COLO668 (cell line): ENCODE measurements around the gene THSD4.
"Not testable (repeated sequence)": the region's sequence is repeated elsewhere in the genome, so short reads cannot be mapped to it uniquely, and the experiment has no call there.

Source experiments
- DNase-seq: peaks from one replicate; lab custom pipeline; 2025; ENCODE audit not compliant: unreplicated experiment; lab: John Stamatoyannopoulos, UW

Gene THSD4

DNA sequence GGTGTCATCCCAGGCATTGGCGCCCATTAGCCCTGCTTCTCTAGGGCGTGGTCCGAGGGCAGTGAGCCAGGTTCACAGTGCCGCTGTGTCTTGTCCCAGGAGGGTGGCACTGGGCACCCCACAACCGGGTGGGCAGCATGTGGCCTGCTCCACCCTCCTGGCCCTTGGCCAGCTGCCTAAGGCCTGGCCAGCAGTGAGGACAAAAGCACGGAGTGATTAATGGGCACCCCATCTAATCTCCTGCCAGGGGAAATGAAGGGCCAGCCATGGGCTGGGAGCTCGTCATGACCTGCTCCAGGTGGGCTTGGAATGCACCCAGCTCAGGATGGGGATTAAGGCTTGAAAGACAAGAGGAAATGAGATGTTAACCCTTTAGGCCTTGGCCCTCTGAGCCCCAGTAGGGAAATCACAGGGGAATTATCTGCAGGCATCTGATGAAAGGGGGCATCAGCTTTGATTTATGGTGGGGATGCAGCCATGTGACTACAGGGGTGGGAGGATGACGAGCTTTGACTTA, 5.2 kb downstream of the THSD4 start:
- DNase-seq: no peak

DNA sequence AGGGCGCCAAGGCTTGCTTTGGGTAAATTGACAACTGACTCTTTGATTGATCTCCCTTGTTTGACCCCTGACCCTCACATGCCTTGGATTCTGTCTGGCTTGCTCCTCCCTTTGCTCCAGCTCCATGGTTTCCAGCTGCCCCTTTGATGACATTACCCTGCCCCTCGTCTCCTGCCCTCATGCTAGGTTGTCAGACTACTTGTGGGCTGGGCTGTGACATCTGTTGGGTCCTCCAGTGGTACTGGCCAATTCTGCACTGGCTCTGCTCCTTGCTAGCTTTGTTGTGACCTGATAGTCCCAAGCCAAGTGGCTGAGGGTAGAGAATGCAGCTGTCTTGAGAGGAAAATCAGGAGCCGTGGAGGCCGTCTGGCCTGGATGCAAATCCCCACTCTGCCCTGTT, 6.2 kb downstream of the THSD4 start:
- no peak for DNase-seq

DNA sequence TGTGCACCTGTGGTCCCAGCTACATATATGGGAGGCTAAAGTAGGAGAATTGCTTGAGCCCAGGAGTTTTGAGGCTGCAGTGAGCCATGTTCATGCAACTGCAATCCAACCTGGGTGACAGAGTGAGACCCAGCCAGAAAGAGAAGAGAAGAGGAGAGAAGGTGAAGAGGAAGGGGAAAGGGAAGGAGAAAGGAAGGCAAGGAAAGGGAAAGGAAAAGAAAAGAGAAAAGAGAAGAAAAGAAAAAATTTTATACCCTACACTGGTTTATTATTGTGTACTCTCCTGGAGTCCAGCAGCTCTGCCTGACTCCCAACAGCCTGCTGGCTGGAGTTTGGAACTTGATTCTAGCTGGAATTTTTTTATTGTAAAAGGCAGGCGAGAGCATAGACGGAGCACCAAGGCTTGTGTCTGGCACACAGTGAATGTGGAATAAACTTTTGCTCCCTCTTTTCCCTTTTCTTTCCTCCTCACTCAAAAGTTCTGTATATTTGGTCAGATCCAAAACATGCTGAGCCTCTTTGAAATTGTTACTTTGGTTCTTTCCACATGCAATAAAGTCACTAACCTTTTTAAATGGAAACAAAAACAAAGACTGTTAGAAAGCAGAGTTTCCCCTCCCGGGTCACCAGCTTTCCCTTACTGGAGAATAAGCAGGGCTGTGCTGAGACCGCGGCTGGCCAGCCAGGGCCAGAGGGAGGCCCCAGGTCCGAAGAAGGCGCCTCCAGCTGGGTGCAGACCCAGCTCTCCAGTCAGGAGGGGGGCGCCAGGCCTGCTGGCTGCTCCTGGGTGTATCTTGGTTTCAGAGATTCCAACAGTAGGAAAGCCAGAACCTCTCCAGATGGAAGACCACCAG, 9.9 kb downstream of the THSD4 start:
- no peak for DNase-seq

DNA sequence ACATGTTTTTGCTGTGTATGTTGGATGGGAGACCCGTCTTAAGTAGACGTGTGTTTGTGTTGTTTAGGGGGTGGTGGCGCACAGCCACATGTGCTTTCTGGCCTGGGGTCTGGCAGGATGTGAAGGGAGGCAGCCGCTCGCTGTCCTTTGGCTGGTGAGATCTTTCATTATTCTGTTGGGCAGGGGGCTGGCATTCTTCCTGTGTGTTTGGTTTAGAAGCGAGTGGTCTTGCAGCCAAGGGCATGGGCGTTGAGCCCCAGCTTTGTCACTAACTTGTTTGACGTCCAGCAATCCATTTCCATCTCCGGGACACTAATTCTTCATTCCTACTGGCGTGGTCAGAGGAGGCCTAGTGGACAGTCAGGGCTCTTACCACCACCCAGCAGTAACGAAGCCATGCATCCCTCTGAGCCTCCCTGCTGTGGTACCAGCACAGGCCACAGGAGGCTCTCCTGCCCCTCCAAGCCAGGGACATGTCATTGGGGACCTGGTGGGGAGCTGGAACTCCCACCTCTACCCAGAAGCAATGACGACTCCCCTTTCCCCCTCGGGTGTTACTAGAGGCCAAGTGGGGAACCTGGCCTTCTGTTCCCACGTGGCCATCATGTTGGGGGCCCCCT, 10.7 kb downstream of the THSD4 start:
- no peak for DNase-seq

DNA sequence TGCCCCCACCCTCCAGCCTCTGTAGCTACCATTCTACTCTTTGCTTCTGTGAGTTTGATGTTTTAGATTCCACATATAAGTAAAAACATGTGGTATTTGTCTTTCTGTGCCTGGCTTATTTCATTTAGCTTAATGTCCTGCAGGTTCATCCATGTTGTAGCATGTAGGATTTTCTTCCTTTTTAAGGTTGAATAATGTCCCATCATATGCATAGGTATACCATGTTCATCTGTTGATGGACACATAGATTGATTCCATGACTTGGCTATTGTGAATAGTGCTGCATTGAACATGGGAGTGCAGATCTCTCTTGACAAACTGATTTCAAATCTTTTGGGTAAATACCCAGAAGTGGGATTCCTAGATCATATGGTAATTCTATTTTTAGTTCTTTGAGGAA, 11.8 kb downstream of the THSD4 start:
- no peak for DNase-seq

DNA sequence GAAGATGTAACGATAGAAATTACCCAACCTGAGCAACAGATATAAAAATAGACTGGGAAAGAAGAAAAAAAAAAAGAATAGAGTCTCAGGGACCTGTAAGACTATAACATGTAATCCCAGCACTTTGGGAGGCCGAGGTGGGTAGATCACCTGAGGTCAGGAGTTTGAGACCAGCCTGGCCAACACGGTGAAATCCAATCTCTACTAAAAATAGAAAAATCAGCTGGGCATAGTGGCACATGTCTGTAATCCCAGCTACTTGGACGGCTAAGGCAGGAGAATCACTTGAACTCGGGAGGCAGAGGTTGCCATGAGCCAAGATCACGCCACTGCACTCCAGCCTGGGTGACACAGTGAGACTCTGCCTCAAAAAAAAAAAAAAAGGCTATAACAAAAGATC, 12.9 kb downstream of the THSD4 start:
- DNase-seq: not testable (repeated sequence)

DNA sequence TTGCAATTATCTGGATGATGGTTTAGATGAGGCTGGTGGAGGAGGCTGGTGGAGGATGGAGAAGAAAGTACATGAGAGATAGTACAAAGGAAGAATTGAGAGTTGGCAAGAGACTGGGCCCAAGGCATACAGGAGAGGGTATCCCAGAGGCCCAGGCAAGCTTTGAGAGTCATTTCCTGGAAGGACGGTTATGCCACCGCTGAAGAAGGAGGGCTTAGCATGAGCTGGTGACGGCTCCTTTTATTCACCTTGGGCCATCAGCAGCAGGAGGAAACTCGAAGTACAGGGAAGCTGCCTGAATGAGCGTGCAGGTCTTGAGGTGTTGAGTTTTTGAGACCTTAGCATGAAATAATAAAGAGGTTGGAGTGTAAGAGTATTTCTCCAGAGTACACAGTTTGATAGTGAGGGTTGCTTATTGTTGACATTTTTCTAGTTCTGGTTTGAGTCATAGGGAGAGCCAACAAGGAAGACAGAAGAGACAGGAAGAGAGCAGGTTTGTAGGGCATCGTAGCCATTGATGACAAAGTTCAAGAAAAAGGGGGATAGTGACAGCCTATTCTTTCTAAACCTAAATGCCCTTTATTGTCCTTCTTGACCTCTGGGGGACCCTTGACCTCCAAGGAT, 13.8 kb downstream of the THSD4 start:
- DNase-seq: no peak

DNA sequence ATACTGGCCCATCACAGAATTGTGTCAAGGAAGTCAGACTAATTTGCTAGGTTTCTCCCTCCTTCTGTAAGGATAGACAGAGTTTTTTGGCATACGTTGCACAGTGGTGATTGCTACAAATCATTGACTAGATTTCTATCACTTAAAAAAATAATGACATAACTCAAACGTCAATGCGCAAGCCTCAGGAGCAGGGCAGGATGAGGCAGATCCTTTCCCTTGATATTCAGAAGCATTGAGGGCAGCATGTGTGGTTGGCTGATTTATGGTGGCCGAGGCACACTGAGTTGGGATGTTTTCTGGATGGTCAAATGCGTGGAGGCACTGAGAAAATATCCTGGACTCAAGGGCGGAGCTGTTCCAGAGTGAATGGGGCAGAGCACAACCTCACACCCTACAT, 14.4 kb downstream of the THSD4 start:
- no peak for DNase-seq

DNA sequence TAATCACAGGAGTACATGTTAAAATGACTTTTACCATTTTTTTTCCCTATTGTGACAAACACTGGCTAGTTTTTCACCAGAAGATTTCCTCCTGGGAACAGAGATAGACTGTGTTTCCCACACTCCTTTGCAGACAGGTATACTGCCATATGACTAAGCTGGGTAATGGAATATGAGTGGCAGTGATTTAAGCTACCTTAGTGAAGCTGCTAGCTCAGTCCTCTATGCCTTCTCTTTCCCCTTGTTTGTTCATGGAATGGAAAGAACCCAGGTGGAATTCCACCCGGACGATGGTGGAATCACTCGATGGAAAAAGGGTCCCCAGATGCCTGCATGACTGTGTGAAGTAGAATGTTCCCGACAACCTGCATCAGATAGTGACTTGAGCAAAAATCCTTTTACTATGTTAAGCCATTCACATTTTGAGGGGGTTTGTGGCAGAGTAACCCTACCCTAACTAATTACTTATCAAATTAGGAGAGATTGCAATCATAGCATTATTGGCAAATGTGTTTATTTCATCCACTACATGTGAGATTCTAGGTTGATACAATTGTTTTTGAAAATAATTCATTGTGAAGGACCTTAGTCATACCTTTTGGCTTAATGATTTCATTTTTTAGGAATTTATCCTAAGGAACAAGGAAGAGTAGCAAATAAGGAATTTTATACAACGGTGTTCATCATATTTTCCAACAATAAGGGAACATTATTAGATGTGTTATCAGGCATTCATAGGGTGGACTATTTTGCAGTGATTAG, 16.5 kb downstream of the THSD4 start:
- DNase-seq: no peak

GRCh38 chr15:71133747-71134472, 18.6 kb downstream of the THSD4 start:
- DNase-seq: no peak

DNA sequence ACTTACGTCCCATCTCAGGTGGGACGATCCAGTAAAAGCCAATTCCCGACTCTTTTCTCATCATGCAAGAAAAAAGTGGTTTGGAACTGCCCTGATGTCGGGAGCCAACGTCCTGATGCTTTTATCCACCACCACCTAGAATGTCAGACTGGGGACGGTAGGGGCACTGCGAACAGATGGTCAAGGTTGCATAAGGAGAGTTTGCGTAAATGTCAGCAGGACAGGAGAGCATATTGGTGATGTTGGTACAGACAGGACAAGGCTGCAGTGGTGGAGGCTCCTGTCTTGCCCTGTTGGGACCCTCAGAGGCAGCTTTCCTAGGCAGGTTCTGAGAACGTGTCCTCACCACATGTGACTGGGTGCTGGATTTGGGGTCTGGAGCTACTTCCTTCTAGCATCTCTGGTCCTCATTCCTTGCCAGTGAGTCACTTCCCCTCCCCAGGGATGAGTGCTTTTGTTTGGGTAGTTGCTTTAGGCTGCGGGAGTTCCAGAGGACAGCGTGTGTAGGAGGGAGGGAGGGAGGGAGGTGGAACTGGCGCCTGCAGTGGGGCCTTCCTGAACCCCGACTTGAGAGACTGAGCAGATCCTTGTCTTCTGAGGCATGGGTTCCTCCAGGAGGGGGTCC, 21.0 kb downstream of the THSD4 start:
- DNase-seq: no peak

DNA sequence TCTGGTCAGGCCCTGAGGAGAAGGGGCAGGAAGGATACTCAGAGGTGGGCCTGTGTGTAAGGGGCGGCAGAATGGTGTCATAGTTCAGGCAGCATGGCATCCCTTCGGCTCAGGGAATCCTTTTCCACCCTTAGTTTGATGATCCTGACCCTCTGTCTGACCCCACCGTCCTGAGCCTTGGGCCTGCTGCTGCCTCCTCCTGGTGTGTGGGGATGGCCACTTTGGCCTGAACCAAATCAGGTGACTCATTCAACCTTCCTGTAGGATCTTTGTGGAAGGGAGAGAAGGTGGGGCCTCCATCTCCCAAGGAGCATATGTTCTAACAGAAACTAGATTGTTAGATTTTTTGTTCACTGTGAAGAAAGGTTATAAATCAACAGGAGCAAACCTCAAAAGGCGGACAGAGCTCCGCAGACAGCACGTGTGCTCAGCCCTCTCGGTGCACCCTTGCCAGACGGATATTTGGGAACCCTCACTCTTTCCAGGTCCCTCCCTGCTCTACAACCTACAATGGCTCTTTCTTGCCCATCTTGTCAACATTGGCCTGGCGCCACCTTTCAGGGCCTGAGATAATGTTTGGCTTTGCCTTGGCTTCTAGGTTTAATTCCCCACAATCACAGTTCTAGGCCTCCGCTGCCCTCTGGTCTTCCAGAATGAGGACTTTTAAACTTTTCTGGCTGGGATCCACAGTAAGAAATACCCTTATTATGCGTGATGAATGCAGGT, 21.7 kb downstream of the THSD4 start:
- DNase-seq: no peak

DNA sequence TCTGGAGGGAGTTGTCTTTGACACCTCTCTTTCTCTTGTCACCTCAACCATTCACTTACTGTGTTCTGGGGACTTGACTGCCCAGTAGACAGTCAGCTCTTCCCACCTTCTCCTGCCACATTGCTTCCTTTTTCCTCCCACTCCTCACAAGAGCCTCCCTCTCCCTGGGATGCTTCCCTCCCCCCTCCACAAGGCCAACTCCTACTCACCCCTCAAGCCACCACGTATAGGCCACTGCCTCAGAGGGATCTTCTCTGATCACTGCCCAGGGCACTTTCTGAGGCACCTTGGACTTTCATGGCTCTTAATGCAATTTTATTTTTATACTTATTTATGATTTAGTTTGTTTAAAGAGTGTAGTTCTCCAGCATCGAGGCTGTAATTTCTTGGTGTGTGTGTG, 23.2 kb downstream of the THSD4 start:
- DNase-seq: no peak

DNA sequence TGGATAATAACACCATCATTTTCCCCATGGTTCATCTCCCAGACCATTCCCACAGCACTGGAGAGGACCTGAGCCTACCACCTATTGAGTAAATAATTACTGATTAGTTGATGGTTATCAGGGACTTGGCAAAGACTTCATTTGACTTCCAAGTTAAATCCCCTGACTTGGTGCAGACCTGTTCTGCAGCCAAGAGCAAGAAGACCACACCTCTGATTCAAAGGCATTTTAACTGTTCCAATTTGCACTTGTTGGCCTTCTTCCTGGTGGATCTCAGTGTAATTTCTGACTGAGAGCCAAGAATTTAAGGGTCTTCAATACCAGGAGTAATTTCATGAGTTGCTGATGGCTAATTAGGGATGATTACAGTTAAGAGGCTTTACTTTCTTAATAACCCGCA, 24.0 kb downstream of the THSD4 start:
- DNase-seq: no peak

DNA sequence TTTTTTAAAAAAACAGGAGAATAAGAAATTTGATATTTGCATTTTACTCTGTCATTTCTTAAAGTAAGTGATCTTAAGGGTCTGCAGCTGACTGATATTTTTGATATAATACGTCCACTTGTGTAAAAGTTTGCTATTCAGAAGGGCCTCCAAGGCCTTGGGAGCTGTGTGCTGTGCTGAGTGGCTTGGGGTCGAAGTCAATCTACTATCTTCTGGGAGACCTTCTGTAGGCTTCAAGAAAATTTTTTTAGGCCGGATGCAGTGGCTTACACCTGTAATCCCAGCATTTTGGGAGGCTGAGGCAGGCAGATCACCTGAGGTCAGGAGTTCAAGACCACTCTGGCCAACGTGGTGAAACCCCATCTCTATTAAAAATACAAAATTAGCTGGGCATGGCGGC, 26.3 kb downstream of the THSD4 start:
- no peak for DNase-seq

GRCh38 chr15:71142780-71143179, 27.5 kb downstream of the THSD4 start:
- DNase-seq: no peak

DNA sequence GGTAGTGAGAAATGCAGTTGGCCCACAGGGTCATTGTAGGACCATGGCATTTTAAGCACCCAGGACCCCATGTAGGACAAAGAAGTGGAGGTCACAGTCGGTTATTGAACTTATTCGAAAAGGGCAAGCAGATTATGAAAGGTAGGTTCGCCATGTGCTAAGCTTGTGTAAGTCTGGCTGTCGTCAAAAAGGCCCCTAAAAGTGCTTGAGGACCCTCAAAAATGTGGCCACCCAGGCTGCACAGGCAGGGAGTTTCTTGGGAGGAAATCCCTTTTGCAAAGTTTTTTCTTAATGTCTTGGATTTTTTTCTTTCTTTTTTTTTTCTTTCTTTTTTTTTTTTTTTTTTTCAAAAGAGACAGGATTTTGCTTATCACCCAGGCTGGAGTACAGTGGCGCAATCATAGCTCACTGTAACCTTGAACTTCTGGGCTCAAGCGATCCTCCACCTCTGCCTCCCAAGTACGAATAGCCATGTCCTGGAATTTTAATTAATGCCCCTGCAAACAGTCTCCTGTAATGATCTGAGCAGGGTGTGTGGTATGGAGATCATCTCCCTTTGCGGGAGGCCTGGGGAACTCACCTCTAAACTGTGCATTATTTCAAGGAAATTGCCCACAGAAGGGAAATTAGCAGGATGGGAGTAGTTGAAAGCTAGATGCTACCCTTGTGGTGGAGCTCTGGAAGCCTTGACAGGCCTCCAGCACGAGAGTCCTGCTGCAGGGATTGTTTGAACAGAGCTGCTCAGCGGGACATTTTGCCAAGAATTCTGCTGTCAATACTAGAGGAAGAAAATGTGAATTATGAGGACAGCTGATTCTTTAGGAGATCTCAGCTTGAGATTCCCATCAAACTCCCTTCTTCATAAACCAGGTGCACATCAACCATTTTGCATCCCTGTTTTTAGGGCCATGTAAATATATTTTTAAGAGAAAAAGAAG, 28.4 kb downstream of the THSD4 start:
- no peak for DNase-seq

- DNase-seq: no peak
These were observed 30.4 kb downstream of the THSD4 start for GRCh38 chr15:71145648-71146047.
